GM21526 (cell line): ENCODE measurements around the gene CAST.
A peak's percentile ranks its signal among the peaks of the same experiment; 100 is the strongest.
"Not testable (repeated sequence)": the region's sequence is repeated elsewhere in the genome, so short reads cannot be mapped to it uniquely, and the experiment has no call there.

ENCODE experiments used
- ATAC-seq: cut with Tn5 transposase; IDR thresholded peaks from one replicate; pipeline ENCODE4 v1.9.1; 2021; ENCODE audit warnings: moderate library complexity; ENCODE audit not compliant: unreplicated experiment, low FRiP score

Gene CAST, protein sequence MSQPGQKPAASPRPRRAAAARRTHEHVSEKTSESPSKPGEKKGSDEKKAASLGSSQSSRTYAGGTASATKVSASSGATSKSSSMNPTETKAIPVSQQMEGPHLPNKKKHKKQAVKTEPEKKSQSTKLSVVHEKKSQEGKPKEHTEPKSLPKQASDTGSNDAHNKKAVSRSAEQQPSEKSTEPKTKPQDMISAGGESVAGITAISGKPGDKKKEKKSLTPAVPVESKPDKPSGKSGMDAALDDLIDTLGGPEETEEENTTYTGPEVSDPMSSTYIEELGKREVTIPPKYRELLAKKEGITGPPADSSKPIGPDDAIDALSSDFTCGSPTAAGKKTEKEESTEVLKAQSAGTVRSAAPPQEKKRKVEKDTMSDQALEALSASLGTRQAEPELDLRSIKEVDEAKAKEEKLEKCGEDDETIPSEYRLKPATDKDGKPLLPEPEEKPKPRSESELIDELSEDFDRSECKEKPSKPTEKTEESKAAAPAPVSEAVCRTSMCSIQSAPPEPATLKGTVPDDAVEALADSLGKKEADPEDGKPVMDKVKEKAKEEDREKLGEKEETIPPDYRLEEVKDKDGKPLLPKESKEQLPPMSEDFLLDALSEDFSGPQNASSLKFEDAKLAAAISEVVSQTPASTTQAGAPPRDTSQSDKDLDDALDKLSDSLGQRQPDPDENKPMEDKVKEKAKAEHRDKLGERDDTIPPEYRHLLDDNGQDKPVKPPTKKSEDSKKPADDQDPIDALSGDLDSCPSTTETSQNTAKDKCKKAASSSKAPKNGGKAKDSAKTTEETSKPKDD

DNA sequence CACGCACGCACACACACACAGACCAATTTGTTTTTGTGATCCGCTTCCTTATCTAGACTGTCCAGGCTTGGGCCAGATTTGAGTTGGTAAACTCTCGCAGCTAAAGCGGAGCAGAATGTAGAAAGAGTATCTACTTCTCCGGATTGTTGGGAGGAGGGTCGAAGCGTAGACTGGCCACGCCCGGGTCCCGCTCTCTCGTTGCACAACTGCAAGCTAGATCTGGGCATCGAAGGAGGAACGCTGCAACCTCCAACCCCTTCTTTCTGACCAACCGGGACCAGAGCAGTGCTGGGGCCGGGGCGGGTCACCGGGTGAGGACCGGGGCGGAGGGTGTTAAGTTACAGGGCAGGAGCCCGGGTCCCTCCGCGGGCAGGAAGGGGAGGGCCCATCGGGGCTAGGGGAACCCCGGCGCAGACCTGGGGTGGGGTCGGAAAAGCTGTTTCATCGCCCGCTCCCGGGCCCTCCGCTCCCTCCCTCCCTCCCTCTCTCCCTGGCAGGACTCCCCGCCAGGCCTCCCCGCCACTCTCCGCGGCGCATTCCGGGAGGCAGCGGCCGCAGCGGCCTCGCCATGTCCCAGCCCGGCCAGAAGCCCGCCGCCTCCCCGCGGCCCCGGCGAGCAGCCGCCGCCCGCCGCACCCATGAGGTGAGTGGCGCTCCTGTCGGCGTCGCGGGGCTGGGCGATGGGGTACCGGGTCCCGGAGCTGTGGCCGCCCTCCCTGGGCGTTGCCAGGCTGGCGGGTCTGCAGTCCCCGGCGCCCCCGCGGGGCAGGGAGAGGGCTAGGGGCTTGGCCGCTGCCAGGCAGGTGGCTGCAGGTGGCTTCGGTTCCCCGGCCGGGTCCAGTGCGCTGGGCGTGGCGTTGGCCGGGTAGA, at the start of gene CAST:
TSS of gene CAST (plus strand) at position 522 of the 870 bp plus-strand sequence. CDS start at position 569, 47 bp downstream.
- ATAC-seq, result peak; percentile 47

DNA sequence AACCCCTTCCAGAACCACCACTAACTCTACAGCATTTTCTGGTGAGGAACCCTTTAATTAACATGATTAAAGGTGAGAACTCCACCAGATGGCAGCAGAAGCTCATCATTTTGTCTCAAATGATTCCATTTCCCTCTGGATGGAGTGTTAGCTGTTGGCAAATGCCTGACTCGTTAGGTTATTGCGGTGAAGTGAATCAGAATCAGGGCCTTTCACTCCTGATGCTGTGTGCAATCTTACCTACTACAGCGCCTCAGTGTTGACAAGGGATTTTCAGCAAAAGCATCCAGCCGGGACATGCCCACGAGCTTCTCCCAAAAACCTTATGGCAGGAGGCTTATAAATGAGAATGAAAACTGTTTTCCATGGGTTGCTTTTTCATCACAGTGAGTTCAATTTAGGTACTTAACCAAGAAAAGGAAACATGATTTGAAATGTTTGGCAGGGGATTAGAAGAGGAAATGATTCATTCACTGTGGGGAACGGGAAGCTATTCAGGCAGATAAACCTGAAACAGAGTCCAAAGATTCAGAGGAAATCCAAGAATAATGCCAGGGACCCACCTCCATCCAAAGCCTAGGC, 48.0 kb upstream of the CAST start:
- ATAC-seq, result no peak

DNA sequence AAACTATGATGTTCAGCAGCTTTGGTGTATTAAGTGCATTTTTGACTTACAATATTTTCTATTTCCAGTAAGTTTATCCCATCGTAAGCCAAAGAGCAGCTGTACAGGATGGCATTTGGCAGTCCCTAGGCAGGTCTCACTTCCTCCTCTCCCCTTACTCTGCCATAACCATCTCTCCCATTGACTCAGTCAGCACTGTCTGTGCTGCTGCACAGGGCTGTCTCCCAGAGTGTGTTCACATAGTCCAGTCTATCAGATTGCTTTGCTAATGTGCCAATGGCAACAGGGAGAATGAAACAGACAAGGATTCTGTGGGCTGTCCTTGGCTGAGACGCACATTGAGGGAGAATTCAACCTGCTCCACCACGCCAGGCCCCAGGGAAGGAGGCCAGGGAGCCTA, 47.0 kb upstream of the CAST start:
- ATAC-seq, result no peak

DNA sequence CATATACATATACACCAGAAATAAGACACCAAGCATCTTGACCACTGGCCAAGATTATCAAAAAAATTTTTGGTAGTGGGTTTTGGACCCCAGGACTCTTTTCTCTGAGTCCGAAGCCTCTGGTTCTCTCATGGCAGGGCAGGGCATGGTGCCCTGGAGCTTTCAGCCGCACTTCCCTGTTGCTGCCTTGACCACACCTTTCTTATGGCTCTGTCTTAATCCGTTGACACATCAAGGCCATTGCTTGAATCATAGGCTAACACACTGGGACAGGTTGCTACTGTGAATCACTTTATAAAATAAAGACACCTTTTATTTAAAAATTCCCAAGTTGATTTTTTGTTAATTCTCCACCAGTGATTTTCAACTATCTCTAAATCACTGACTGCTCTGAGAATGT, 45.4 kb upstream of the CAST start:
- no peak for ATAC-seq

DNA sequence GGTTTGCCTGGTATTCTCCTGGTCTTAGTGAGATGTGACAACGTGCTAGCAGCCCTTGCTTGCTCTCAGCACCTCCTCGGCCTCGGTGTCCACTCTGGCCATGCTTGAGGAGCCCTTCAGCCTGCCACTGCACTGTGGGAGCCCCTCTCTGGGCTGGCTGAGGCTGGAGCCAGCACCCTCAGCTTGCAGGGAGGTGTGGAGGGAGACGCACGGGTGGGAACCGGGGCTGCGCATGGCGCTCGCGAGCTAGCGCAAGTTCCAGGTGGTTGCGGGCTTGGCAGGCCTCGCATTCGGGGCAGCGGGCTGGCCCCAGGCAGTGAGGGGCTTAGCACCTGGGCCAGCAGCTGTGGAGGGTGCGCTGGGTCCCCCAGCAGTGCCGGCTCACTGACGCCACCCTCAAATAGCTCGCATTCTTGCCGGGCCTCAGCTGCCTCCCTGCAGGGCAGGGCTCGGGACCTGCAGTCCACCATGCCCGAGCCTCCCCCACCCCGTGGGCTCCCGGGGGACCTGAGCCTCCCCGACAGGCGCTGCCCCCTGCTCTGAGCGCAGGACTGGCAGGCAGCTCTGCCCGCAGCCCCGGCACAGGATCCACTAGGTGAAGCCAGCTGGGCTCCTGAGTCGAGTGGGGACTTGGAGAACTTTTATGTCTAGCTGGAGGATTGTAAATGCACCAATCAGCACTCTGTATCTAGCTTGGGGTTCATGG, 43.7 kb upstream of the CAST start:
- not testable (repeated sequence) for ATAC-seq

- no peak for ATAC-seq
These were observed 42.2 kb upstream of the CAST start for GRCh38 chr5:96619946-96620345.

DNA sequence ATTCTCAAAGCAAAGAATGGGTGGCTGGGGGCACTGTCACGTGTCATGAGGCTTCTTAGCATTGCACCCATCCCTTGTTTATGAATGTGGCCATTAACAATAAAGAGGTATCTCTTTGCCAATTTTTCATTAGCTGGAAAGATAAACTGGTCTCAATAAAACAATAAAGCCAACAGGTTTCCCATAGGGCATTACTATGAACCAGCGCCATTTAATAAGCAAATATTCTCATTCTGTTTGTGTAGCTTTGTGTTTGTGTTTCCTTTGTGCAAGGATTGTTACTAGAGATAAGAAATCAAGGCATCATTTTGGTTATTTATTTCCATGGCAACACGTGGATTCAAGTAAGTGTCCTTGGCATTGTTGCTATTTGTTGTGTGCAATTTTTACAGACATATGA, 37.6 kb upstream of the CAST start:
- ATAC-seq, result no peak

- ATAC-seq, result no peak
These were observed 36.8 kb upstream of the CAST start for GRCh38 chr5:96625365-96625764.

GRCh38 chr5:96626956-96627355, 35.2 kb upstream of the CAST start:
- no peak for ATAC-seq

DNA sequence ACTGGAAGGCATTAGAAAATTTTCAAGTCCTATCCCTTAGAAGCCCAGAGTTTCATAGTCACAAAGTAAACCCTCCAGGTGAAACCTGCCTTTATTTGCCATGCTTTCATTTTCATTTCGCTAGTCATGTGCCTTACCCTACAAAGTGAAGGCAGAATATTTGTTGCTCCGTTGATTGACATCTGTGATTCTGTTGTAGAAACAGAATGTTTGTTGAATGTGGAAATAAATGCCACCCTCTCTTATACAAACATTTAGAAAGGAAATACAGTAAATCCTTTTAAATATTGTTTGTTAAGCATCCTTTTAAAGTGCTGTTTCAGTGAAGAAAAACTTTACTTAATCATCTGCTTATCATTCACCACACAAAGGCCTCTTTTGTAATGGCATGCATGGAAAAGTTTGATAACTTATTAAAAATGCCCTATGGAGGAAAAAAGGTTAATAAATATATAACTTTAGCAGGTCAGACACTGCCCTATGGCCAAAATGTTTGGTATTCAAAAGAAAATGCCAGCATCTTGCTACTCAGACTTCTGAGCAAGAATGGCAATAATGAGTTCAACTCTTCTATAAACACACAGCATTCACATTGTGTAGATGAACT, 34.3 kb upstream of the CAST start:
- no peak for ATAC-seq

DNA sequence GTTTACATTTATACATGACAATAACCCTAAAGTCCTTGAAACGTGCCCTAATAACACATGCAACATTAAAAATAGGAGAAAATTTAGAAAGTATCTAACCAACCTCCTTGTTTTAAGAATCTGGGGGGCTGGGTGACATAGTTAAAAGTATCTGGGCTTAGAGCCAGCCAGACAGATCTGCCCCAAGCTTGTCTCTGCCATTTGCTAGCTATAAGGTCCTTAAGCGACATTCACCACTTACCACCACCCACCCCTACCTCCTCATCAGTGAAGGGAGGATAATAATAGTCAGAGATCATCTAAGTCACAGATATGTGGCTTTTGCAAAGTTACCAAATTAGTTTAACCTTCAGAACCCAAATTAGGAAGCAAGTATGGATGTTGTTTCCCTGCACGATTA, 33.8 kb upstream of the CAST start:
- ATAC-seq, result no peak

DNA sequence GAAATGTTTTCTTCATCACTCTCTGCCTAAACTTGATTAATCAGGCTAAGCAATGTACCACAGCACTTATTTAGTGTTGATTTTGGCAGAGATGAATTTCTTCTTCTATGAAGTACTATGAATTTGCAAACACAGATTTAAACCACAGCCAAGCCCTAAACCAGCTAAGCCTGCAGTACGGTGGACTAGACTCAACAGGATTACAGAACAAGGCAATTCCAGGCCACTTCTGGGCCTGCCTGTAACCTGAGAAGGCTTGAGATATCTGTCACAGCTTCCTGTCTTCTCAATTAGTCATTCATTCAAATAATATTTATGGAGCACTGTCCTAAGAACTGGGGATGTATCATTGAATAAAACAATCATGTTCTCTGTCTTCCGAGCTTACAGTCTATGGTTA, 32.4 kb upstream of the CAST start:
- ATAC-seq, result no peak

- no peak for ATAC-seq
These were observed 28.4 kb upstream of the CAST start for GRCh38 chr5:96633820-96634219.

DNA sequence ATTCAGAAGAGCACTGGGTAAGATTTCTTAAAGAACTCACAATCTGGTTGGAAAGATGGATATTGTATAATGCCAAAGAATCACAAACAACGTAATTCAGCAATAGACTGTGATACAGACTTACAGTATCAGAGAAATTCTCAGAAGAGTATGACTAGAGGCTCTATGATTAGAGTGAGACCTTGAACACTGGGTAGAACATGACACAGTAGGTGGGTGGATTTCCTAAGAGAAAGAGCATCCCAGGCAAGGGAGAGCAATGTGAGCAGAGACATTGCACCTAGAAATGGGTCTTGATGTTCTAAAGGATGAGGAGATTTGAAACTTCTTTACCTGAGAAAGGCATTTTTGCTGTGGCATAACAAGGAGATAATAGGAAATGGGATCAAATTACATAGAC, 27.3 kb upstream of the CAST start:
- no peak for ATAC-seq

- no peak for ATAC-seq
These were observed 26.1 kb upstream of the CAST start for GRCh38 chr5:96636046-96636445.

DNA sequence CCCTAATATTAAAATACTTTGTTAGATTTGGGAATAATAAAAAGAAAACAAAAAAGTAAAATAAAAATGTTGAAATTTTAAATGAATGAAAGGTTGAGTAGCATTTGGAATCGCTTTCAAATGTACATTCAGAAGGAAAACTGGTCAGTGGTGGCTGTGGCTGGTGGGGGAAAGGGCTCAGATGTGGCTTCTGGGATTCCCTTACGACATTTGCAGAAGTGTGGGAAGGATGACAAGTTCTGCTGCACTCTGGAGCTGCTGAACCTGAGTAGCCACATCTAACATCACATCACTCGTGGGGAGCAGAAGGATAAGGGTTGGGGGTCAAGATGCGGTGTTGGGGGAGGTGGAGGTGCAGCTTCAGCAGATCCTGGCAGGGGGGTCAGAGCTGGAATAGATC, 25.6 kb upstream of the CAST start:
- ATAC-seq, result no peak

DNA sequence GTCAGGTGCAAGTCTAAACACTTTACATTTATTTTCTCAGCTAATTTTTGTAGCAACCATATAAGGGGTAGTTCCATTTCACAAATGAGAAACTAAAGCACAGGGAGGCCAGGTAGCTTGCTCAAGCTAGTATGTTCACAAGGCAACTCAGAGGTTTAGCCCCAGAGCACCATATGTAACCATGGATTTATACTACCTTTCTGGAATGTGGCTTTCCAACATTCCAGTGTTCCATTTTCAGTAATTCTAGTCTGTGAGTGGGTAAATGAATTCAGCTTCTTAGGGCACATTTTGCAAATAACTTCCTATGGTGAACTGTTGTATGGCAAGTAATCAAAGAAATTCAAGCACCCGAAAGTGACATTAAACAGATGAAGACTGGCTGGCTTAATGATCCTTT, 25.0 kb upstream of the CAST start:
- ATAC-seq, result no peak

DNA sequence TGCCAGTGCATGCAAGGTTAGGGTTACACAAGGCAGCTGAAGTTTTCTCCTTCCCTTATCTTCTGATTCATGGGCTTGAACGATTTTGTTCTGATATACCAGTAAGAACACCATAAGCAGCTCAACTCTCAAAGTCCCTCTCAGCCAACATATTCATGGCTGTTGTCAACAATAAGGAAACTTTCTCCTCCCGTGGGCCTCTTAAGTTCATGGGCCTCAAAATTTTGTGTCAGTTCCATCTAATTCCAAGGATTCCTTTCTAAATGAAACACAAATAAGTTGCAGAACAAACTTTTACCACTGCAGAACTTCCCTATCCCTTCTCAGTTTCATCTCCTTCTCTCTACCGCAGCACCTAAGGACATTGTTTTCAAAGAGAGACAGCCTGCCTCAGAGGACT, 23.6 kb upstream of the CAST start:
- no peak for ATAC-seq

DNA sequence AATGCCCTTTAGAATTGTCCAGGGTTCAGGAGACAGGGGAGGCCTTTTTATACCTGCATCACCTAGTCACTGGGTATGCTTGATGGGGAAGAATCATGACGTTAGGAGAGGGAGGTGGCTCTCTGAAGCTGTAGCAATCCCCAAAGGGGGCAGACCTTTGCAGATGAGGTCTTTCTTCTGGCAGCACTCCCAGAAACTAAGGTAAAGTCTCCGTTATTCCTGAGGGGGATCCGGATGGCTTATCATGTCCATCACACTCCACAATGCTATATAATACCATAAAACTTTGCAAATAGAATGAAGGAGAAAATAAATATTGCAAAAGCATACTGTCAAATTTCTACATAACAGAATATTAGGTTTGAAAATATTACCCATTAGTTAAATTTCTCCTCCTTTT, 21.5 kb upstream of the CAST start:
- ATAC-seq, result no peak
